ENCODE results near the gene KLHL5. TPM values are rescaled to one million over a fixed set of nuclear protein-coding genes. Genes with fewer than 3 reads are reported as not detected.

The KLHL5 gene
- total and polyA plus RNA-seq, 4 donors, result 14.2 to 65.4 (median 25.6) TPM

- TF ChIP-seq, protein P1, sequence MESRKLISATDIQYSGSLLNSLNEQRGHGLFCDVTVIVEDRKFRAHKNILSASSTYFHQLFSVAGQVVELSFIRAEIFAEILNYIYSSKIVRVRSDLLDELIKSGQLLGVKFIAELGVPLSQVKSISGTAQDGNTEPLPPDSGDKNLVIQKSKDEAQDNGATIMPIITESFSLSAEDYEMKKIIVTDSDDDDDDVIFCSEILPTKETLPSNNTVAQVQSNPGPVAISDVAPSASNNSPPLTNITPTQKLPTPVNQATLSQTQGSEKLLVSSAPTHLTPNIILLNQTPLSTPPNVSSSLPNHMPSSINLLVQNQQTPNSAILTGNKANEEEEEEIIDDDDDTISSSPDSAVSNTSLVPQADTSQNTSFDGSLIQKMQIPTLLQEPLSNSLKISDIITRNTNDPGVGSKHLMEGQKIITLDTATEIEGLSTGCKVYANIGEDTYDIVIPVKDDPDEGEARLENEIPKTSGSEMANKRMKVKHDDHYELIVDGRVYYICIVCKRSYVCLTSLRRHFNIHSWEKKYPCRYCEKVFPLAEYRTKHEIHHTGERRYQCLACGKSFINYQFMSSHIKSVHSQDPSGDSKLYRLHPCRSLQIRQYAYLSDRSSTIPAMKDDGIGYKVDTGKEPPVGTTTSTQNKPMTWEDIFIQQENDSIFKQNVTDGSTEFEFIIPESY (IDR thresholded peaks at IDR 0.05), result no peak
- TF ChIP-seq FOXA2 (IDR thresholded peaks at IDR 0.05), result no peak
- TF ChIP-seq, protein P2, sequence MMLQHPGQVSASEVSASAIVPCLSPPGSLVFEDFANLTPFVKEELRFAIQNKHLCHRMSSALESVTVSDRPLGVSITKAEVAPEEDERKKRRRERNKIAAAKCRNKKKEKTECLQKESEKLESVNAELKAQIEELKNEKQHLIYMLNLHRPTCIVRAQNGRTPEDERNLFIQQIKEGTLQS (IDR thresholded peaks at IDR 0.05), result no peak
- TF ChIP-seq TAF1 (conservative IDR thresholded peaks at IDR 0.05), result no peak
- TF ChIP-seq SP1 (IDR thresholded peaks at IDR 0.05), result no peak
Observed at GRCh38 chr4:39022241-39022640, 39.8 kb upstream of the KLHL5 start (continued).

GRCh38 chr4:39023059-39023458, 39.0 kb upstream of the KLHL5 start:
- TF ChIP-seq, protein P3, sequence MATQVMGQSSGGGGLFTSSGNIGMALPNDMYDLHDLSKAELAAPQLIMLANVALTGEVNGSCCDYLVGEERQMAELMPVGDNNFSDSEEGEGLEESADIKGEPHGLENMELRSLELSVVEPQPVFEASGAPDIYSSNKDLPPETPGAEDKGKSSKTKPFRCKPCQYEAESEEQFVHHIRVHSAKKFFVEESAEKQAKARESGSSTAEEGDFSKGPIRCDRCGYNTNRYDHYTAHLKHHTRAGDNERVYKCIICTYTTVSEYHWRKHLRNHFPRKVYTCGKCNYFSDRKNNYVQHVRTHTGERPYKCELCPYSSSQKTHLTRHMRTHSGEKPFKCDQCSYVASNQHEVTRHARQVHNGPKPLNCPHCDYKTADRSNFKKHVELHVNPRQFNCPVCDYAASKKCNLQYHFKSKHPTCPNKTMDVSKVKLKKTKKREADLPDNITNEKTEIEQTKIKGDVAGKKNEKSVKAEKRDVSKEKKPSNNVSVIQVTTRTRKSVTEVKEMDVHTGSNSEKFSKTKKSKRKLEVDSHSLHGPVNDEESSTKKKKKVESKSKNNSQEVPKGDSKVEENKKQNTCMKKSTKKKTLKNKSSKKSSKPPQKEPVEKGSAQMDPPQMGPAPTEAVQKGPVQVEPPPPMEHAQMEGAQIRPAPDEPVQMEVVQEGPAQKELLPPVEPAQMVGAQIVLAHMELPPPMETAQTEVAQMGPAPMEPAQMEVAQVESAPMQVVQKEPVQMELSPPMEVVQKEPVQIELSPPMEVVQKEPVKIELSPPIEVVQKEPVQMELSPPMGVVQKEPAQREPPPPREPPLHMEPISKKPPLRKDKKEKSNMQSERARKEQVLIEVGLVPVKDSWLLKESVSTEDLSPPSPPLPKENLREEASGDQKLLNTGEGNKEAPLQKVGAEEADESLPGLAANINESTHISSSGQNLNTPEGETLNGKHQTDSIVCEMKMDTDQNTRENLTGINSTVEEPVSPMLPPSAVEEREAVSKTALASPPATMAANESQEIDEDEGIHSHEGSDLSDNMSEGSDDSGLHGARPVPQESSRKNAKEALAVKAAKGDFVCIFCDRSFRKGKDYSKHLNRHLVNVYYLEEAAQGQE (IDR thresholded peaks at IDR 0.05), result no peak
- TF ChIP-seq FOXA1 (IDR thresholded peaks at IDR 0.05) (no peak), YY1 (IDR thresholded peaks at IDR 0.05) (no peak), EGR1 (IDR thresholded peaks at IDR 0.05; ENCODE audit: low read depth in 2 of 2) (no peak), JUND (IDR thresholded peaks at IDR 0.05) (no peak), SP1 (IDR thresholded peaks at IDR 0.05) (no peak), RXRA (IDR thresholded peaks at IDR 0.05) (no peak), HNF4G (IDR thresholded peaks at IDR 0.05) (no peak), HNF4A (conservative IDR thresholded peaks at IDR 0.05) (no peak), TAF1 (conservative IDR thresholded peaks at IDR 0.05) (no peak), FOXA2 (IDR thresholded peaks at IDR 0.05) (no peak)
- TF ChIP-seq, protein P4, sequence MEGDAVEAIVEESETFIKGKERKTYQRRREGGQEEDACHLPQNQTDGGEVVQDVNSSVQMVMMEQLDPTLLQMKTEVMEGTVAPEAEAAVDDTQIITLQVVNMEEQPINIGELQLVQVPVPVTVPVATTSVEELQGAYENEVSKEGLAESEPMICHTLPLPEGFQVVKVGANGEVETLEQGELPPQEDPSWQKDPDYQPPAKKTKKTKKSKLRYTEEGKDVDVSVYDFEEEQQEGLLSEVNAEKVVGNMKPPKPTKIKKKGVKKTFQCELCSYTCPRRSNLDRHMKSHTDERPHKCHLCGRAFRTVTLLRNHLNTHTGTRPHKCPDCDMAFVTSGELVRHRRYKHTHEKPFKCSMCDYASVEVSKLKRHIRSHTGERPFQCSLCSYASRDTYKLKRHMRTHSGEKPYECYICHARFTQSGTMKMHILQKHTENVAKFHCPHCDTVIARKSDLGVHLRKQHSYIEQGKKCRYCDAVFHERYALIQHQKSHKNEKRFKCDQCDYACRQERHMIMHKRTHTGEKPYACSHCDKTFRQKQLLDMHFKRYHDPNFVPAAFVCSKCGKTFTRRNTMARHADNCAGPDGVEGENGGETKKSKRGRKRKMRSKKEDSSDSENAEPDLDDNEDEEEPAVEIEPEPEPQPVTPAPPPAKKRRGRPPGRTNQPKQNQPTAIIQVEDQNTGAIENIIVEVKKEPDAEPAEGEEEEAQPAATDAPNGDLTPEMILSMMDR (IDR thresholded peaks at IDR 0.05; ENCODE audit: low read depth, low read length, missing input control), result no peak
- TF ChIP-seq, protein P2 (IDR thresholded peaks at IDR 0.05), result no peak

More at GRCh38 chr4:39023059-39023458, 39.0 kb upstream of the KLHL5 start:
- no peaks in the 10 kb centered on the region for H3K27me3 ChIP-seq (ENCODE audit: control insufficient read depth in 4 of 4, insufficient read depth in 4 of 4, low read length in 3 of 4)
- no peak overlapping the region for H3K27ac ChIP-seq (ENCODE audit: low read depth in 1 of 2, low read length in 2 of 2)
- DNase-seq (ENCODE audit: low spot score), result no peak
- H3K9ac ChIP-seq (ENCODE audit: low read depth in 1 of 2, low read length in 2 of 2), result no peak overlapping the region
- H3K36me3 ChIP-seq (ENCODE audit: control insufficient read depth in 4 of 4, insufficient read depth in 3 of 4, low read depth in 1 of 4, low read length in 3 of 4), result no peaks in the 10 kb centered on the region
- no peaks in the 10 kb centered on the region for H3K4me1 ChIP-seq (ENCODE audit: control insufficient read depth in 4 of 4, insufficient read depth in 4 of 4, low read length in 3 of 4)
- 100% methylated on average over 1 of the region's 1 CpG for WGBS
- no peaks in the 10 kb centered on the region for H3K9me3 ChIP-seq (ENCODE audit: control insufficient read depth in 4 of 4, low read length in 3 of 4)
- no peak overlapping the region for H3K4me3 ChIP-seq (ENCODE audit: low read depth in 1 of 3, low read length in 3 of 3)
